HepG2 (cell line): ENCODE measurements around the gene HNF1B. TPM values are rescaled to one million over a fixed set of nuclear protein-coding genes. Genes with fewer than 3 reads are reported as not detected.

Experiments
- CEBPG ChIP-seq: IDR thresholded peaks from 2 replicates; pipeline ENCODE4 v1.6.1; 2016
- CENPX ChIP-seq: sonication (generic); formaldehyde crosslinking; IDR thresholded peaks from 2 replicates; pipeline ENCODE4 v1.9.0; 2021; ENCODE audit warnings: mild to moderate bottlenecking, missing genetic modification reagents, moderate library complexity
- ELF4 ChIP-seq: sonication (generic); formaldehyde crosslinking; IDR thresholded peaks from 2 replicates; pipeline ENCODE4 v1.5.0; 2020; ENCODE audit warnings: missing genetic modification reagents, mild to moderate bottlenecking, moderate library complexity, borderline replicate concordance
- MIER3 ChIP-seq: IDR thresholded peaks from 2 replicates; pipeline ENCODE4 v1.6.1; 2016; ENCODE audit warnings: missing compliant biosample characterization, borderline replicate concordance
- MYC ChIP-seq: sonication (generic); formaldehyde crosslinking; IDR thresholded peaks from 2 replicates; pipeline ENCODE4 v1.9.0; 2021; ENCODE audit warnings: missing genetic modification reagents, borderline replicate concordance
- SMYD3 ChIP-seq: sonication (generic); formaldehyde crosslinking; IDR thresholded peaks from 2 replicates; pipeline ENCODE4 v1.8.1; 2023; ENCODE audit warnings: mild to moderate bottlenecking, missing genetic modification reagents
- SP1 ChIP-seq, 2 experiments: fragments of 450-650 bp in 1 of 2; sonication (generic) in 1 of 2; formaldehyde crosslinking in 1 of 2; IDR thresholded peaks; 2 replicates each; pipeline versions ENCODE4 v1.4.0 to v1.6.1; 2016 to 2020; ENCODE audit warnings: missing genetic modification reagents in 1 of 2
- SP2 ChIP-seq: sonication (generic); formaldehyde crosslinking; IDR thresholded peaks from 2 replicates; pipeline ENCODE4 v1.5.1; 2020; ENCODE audit warnings: mild to moderate bottlenecking, missing genetic modification reagents
- SRSF1 ChIP-seq: fragments of 200-400 bp; formaldehyde crosslinking; optimal IDR thresholded peaks from 2 replicates; pipeline ENCODE3; 2017; ENCODE audit warnings: mild to moderate bottlenecking, low read depth, low read length, moderate library complexity
- STAT5B ChIP-seq: sonication (generic); formaldehyde crosslinking; IDR thresholded peaks from 2 replicates; pipeline ENCODE4 v1.4.0; 2020; ENCODE audit warnings: missing genetic modification reagents
- WIZ ChIP-seq: sonication (generic); formaldehyde crosslinking; IDR thresholded peaks from 2 replicates; pipeline ENCODE4 v1.5.1; 2020; ENCODE audit warnings: mild to moderate bottlenecking, missing genetic modification reagents
- ZFY ChIP-seq: sonication (generic); formaldehyde crosslinking; IDR thresholded peaks from 2 replicates; pipeline ENCODE4 v1.4.0; 2020; ENCODE audit warnings: missing genetic modification reagents
- ZNF331 ChIP-seq: sonication (generic); formaldehyde crosslinking; IDR thresholded peaks from 2 replicates; pipeline ENCODE4 v1.4.0; 2020; ENCODE audit warnings: missing genetic modification reagents
- ZNF501 ChIP-seq: sonication (generic); formaldehyde crosslinking; IDR thresholded peaks from 2 replicates; pipeline ENCODE4 v1.5.1; 2020; ENCODE audit warnings: mild to moderate bottlenecking, moderate library complexity, missing genetic modification reagents
- ZNF569 ChIP-seq: sonication (generic); formaldehyde crosslinking; IDR thresholded peaks from 2 replicates; pipeline ENCODE4 v1.5.0; 2020; ENCODE audit warnings: mild to moderate bottlenecking, missing genetic modification reagents, moderate library complexity, borderline replicate concordance
- ZNF614 ChIP-seq: IDR thresholded peaks from 2 replicates; pipeline ENCODE4 v1.6.1; 2018; ENCODE audit warnings: missing biosample characterization, missing genetic modification reagents, inconsistent platforms, borderline replicate concordance
- ZNF629 ChIP-seq: sonication (generic); formaldehyde crosslinking; conservative IDR thresholded peaks from 2 replicates; pipeline ENCODE4 v1.5.0; 2020; ENCODE audit warnings: missing genetic modification reagents
- ZNF703 ChIP-seq: sonication (generic); formaldehyde crosslinking; IDR thresholded peaks from 2 replicates; pipeline ENCODE4 v1.5.1; 2020; ENCODE audit warnings: missing genetic modification reagents, mild to moderate bottlenecking, moderate library complexity, borderline replicate concordance
- ZNF737 ChIP-seq: sonication (generic); formaldehyde crosslinking; IDR thresholded peaks from 2 replicates; pipeline ENCODE4 v1.5.0; 2020; ENCODE audit warnings: missing genetic modification reagents, mild to moderate bottlenecking, borderline replicate concordance
- ZNF747 ChIP-seq: sonication (generic); formaldehyde crosslinking; IDR thresholded peaks from 2 replicates; pipeline ENCODE4 v1.8.1; 2023; ENCODE audit warnings: missing genetic modification reagents, mild to moderate bottlenecking, borderline replicate concordance
- polyA plus RNA-seq, 8 experiments: library from polyadenylated mRNA; depleted of rRNA in 3 of 8; stranded (reverse) in 7 of 8; unstranded in 1 of 8; fragments of >200 nt; fragmentation: Illumina TruSeq in 4 of 8; extraction: Trizol in 4 of 8; gene quantifications; 2 replicates each; pipeline versions ENCODE4 v1.2.1 to v1.2.3, GENCODE V29; 2011 to 2016; ENCODE audit warnings: low read depth in 4 of 8, missing spikeins in 1 of 8, mixed read lengths in 1 of 8; ENCODE audit not compliant: insufficient read depth in 1 of 8
- total RNA-seq, 5 experiments: library from RNA; depleted of rRNA; stranded (reverse); fragments of >200 nt; fragmentation: Illumina TruSeq; extraction: Trizol; gene quantifications; 2 replicates each; pipeline ENCODE4 v1.2.3, GENCODE V29; 2016; ENCODE audit warnings: low read depth in 1 of 5
- TF ChIP-seq, protein P1 (sequence below): IDR thresholded peaks from 2 replicates; pipeline ENCODE4 v1.6.1; 2016; ENCODE audit warnings: low read depth, missing genetic modification reagents, missing compliant biosample characterization
- TF ChIP-seq, protein P2 (sequence below): sonication (generic); formaldehyde crosslinking; IDR thresholded peaks from 2 replicates; pipeline ENCODE4 v1.4.0; 2020; ENCODE audit warnings: missing genetic modification reagents, borderline replicate concordance

HNF1B gene
- total and polyA plus RNA-seq, 2 of the 13 experiments (the other 11 are each of a cell fraction or from before 2014, with no cell fraction given): 1.9 to 5.3 TPM

DNA sequence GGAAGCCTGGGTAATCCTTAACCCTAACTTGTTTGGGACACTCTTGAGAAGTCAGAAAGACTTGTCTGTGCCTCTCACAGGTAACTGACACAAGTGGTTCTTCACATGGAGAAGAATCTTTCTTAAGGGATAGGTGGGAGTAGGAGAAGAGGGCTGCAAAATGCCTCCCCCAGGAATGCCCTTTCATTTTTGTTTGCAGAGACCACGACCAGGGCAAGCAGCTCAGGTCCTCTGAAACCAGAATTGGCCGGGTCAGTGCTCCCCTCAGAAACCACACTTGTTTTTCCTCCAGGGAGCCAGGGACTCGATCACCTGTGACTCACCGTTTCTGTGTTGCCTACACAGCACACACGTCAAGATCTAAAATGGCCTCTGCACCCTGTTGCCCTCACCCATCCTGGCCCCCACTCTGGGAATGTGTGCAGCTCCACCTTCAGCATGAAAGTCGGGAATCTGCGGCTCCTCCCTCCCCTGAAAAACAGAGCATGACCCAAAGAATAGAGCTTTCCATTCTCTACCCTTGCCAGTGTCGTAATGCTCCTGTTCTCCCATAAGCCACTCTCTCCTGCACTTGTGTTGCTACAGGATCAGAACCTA, 36.1 kb downstream of the HNF1B start (continued):
- TF ChIP-seq ZNF629: peak; percentile 41
- peak; percentile 34; the same call in 1 of the 2 replicates for TF ChIP-seq MIER3 (CRISPR knock-in tag)
- TF ChIP-seq CENPX (CRISPR knock-in tag): no peak
- TF ChIP-seq CEBPG (CRISPR knock-in tag): peak; percentile 79
- TF ChIP-seq ZFY (CRISPR knock-in tag): peak; percentile 4; the same call in 1 of the 2 replicates
- TF ChIP-seq, protein P1, sequence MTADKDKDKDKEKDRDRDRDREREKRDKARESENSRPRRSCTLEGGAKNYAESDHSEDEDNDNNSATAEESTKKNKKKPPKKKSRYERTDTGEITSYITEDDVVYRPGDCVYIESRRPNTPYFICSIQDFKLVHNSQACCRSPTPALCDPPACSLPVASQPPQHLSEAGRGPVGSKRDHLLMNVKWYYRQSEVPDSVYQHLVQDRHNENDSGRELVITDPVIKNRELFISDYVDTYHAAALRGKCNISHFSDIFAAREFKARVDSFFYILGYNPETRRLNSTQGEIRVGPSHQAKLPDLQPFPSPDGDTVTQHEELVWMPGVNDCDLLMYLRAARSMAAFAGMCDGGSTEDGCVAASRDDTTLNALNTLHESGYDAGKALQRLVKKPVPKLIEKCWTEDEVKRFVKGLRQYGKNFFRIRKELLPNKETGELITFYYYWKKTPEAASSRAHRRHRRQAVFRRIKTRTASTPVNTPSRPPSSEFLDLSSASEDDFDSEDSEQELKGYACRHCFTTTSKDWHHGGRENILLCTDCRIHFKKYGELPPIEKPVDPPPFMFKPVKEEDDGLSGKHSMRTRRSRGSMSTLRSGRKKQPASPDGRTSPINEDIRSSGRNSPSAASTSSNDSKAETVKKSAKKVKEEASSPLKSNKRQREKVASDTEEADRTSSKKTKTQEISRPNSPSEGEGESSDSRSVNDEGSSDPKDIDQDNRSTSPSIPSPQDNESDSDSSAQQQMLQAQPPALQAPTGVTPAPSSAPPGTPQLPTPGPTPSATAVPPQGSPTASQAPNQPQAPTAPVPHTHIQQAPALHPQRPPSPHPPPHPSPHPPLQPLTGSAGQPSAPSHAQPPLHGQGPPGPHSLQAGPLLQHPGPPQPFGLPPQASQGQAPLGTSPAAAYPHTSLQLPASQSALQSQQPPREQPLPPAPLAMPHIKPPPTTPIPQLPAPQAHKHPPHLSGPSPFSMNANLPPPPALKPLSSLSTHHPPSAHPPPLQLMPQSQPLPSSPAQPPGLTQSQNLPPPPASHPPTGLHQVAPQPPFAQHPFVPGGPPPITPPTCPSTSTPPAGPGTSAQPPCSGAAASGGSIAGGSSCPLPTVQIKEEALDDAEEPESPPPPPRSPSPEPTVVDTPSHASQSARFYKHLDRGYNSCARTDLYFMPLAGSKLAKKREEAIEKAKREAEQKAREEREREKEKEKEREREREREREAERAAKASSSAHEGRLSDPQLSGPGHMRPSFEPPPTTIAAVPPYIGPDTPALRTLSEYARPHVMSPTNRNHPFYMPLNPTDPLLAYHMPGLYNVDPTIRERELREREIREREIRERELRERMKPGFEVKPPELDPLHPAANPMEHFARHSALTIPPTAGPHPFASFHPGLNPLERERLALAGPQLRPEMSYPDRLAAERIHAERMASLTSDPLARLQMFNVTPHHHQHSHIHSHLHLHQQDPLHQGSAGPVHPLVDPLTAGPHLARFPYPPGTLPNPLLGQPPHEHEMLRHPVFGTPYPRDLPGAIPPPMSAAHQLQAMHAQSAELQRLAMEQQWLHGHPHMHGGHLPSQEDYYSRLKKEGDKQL: no peak
- no peak for TF ChIP-seq ZNF703 (CRISPR knock-in tag)
- no peak for TF ChIP-seq WIZ (CRISPR knock-in tag)
- no peak for TF ChIP-seq SMYD3 (CRISPR knock-in tag)
- TF ChIP-seq ZNF501 (CRISPR knock-in tag): 0 out of 2 replicates have a peak, but pooled peaks have one; percentile 40
- TF ChIP-seq ELF4: no peak
- TF ChIP-seq SP1 (IDR thresholded peaks at IDR 0.05): no peak
- no peak for TF ChIP-seq SP1 (CRISPR knock-in tag; IDR thresholded peaks at IDR 0.05)
- TF ChIP-seq SP2: no peak
- TF ChIP-seq ZNF614 (CRISPR knock-in tag): no peak
- no peak; the same call in 1 of the 2 replicates for TF ChIP-seq MYC (CRISPR knock-in tag)
- TF ChIP-seq ZNF737 (CRISPR knock-in tag): no peak
- TF ChIP-seq, protein P2, sequence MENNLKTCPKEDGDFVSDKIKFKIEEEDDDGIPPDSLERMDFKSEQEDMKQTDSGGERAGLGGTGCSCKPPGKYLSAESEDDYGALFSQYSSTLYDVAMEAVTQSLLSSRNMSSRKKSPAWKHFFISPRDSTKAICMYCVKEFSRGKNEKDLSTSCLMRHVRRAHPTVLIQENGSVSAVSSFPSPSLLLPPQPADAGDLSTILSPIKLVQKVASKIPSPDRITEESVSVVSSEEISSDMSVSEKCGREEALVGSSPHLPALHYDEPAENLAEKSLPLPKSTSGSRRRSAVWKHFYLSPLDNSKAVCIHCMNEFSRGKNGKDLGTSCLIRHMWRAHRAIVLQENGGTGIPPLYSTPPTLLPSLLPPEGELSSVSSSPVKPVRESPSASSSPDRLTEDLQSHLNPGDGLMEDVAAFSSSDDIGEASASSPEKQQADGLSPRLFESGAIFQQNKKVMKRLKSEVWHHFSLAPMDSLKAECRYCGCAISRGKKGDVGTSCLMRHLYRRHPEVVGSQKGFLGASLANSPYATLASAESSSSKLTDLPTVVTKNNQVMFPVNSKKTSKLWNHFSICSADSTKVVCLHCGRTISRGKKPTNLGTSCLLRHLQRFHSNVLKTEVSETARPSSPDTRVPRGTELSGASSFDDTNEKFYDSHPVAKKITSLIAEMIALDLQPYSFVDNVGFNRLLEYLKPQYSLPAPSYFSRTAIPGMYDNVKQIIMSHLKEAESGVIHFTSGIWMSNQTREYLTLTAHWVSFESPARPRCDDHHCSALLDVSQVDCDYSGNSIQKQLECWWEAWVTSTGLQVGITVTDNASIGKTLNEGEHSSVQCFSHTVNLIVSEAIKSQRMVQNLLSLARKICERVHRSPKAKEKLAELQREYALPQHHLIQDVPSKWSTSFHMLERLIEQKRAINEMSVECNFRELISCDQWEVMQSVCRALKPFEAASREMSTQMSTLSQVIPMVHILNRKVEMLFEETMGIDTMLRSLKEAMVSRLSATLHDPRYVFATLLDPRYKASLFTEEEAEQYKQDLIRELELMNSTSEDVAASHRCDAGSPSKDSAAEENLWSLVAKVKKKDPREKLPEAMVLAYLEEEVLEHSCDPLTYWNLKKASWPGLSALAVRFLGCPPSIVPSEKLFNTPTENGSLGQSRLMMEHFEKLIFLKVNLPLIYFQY: no peak
- no peak for TF ChIP-seq SRSF1
- no peak for TF ChIP-seq ZNF747 (CRISPR knock-in tag)
- 0 out of 2 replicates have a peak, but pooled peaks have one; percentile 48 for TF ChIP-seq ZNF331 (CRISPR knock-in tag)
- no peak for TF ChIP-seq ZNF569 (CRISPR knock-in tag)
- no peak for TF ChIP-seq STAT5B (CRISPR knock-in tag)
